Gastroesophageal sphincter (tissue), 3 donors: Measurements from ENCODE around the gene AFDN.

Source experiments
- EP300 ChIP-seq: sonication (generic); formaldehyde crosslinking; IDR thresholded peaks from one replicate; pipeline ENCODE4 v1.6.1; 2017; ENCODE audit warnings: antibody characterized with exemption, mild to moderate bottlenecking
- POLR2A ChIP-seq, 2 donors: fragments of 450-650 bp; IDR thresholded peaks; one replicate each; pipeline ENCODE4 v1.6.1; 2017; ENCODE audit warnings: antibody characterized with exemption in 2 of 2, mild to moderate bottlenecking in 2 of 2, moderate library complexity in 1 of 2
- TF ChIP-seq, protein P1 (sequence below), 4 experiments: fragments of 200-600 bp in 2 of 4; fragments of 450-650 bp in 2 of 4; sonication (generic) in 1 of 4; IDR thresholded peaks; one replicate each; pipeline ENCODE4 v1.5.1; 2017 to 2019; ENCODE audit warnings: antibody characterized with exemption in 4 of 4, mild to moderate bottlenecking in 2 of 4, moderate library complexity in 2 of 4

DNA sequence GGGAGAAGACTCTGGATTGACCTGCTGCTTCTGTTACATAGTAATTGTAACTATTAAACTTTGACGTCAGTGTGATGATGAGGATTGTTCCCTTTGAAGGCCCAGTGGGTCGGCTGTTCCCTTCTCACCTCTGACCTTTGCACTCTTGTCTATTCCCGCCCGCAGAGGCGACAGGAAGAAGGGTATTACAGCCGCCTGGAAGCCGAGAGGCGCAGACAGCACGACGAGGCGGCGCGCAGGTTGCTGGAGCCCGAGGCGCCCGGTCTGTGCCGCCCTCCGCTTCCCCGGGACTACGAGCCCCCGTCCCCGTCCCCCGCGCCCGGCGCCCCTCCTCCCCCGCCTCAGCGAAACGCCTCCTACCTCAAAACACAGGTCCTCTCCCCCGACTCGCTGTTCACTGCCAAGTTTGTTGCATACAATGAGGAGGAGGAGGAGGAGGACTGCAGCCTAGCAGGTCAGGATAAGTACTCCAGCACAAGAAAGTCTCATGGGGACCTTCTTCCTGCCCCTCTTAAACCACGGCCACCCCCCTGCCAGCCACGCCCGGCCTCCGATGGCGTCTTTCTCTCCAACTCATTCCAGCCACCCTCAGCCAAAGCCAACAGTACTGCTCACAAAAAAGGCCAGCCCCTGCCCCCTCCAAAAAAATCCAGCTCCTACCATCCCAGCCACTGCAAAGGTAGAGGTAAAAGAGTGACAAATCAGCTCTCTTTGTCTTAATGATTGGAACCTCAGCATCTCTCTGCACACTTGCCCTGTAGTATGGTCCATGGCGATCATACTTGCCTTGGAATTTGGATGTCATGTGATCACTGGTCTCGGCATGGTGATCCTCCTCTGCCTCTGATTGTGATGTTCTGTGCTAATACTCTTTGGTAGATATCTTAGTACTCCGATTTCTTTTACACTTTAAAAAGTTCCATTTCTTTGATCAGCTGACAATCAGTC lies 139.2 kb downstream of the AFDN start:
- TF ChIP-seq, protein P1, sequence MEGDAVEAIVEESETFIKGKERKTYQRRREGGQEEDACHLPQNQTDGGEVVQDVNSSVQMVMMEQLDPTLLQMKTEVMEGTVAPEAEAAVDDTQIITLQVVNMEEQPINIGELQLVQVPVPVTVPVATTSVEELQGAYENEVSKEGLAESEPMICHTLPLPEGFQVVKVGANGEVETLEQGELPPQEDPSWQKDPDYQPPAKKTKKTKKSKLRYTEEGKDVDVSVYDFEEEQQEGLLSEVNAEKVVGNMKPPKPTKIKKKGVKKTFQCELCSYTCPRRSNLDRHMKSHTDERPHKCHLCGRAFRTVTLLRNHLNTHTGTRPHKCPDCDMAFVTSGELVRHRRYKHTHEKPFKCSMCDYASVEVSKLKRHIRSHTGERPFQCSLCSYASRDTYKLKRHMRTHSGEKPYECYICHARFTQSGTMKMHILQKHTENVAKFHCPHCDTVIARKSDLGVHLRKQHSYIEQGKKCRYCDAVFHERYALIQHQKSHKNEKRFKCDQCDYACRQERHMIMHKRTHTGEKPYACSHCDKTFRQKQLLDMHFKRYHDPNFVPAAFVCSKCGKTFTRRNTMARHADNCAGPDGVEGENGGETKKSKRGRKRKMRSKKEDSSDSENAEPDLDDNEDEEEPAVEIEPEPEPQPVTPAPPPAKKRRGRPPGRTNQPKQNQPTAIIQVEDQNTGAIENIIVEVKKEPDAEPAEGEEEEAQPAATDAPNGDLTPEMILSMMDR (IDR thresholded peaks at IDR 0.05), result no peak
- TF ChIP-seq EP300 (no peak), POLR2A (IDR thresholded peaks at IDR 0.05) (no peak)
